HS-27A (cell line): ENCODE measurements around the gene CTPS1.

Experiments
- DNase-seq: peaks from one replicate; pipeline ENCODE4 v3.0.0-alpha.2; 2012; ENCODE audit warnings: low read depth, missing footprints

The CTPS1 gene

DNA sequence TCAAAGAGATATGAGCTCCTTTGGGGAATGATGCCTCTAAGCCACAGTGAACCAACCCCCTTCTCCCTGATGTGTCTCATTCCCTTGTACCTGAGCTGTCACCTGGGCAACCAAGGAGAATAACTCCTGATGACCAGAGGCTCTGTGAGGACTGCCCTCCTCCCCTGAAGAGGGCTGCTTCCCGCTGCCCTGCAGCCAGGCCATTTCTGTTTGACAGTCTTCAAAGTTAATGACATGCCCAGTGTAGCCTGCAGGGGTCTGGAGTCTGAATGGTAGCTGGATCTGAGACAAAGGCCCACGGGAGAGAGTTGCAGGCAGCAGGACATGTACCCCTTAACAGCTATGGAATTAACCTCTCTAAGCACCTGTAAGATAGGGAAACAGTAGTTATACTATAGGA, 45.5 kb downstream of the CTPS1 start:
- no peak for DNase-seq

DNA sequence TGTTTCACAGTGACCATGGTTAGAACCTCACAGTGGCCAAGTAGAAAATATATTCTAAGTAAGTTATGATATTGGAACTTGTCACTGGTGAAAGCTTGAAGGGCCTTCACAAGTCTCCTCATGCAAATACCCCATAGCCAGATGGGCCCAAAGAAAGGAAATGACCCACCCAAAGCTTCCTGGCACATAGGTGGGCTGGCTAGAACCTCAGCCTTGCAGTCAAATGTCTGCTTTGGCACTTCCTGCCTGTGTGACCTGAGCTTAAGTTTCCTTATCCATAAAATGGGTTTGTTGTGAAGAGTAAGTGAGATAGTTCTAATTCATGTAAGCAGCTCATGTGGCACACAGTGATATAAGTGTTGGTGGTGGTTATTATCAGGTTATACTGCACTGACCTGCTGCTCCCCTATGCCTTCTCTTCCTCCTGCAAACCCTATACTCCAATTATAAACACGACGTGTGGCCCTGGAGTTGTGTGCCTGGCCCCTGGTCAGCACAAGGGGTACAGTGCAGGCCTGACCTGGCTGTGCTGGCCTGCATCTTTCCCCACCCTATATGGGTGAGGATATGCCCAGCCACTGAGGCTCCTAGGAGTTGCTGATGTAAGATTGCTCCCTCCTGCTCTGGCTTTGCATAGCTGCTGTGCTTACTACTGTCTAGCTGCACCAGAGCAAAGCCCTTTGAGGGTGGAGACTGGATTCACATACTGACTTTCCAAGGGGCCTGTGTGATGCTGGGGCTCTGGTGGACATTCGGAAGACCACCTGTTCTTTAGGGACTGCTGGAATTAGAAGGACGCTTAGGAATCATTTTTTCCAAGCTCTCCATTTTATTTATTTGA, 46.7 kb downstream of the CTPS1 start:
- no peak for DNase-seq

DNA sequence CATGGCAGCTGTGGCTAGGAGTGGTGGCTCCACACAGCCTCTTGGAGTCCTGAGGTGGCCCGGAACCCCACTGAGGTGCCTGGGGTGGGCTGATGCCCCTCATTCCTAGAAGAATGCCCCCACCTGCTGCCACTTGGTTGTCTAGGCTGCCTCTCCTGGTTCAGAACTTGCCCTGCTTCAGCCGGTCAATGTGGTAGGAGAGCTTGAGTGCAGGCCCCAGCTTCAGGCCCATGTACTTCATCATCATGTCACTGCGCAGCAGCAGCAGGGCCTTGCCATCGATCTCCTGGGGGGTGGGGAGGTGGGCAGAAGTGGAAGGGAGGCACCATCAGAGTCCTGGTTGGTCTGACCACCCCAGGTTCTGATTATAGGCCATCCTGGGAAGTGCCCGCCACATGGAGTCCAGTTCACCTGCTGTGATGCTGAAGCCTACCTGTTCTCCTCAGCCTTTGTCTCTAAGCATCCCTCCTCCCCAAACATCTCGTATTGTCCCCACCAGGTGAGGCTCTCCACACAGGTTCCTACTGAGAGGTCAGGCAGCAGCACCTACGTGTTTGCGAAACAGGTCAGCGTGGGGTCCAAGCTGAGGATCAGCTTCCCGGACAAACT, 48.6 kb downstream of the CTPS1 start:
- no peak for DNase-seq

DNA sequence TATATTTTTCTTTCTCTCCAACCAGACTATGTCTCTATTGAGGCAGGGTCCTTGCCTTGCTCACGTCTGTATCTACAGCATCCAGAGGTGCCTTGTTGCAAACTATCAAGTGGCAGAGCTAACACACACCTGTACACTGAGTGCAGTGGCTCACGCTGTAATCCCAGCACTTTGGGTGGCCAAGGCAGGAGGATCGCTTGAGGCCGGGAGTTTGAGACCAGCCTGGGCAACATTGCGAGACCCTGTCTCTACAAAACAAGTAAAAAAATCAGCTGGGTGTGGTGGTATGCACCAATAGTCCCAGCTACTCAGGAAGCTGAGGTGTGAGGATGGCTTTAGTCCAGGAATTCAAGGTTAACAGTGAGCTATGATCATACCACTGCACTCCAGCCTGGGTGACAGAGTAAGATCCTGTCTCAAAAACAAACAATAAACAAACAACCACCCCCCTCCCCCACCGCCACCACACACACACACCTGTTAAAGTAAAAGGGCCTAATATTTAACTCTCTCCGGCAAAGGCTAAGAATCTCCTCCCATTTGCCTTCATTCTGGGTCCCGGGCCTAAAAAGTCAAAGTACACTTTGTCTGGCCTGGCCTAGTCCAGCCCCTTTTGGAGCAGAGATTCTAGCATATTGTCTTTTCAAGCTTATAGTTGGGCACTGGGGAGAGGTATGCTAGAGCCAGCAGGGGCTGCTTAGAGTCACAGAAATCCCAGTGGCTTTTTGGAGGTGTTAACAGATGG, 51.5 kb downstream of the CTPS1 start:
- no peak for DNase-seq

DNA sequence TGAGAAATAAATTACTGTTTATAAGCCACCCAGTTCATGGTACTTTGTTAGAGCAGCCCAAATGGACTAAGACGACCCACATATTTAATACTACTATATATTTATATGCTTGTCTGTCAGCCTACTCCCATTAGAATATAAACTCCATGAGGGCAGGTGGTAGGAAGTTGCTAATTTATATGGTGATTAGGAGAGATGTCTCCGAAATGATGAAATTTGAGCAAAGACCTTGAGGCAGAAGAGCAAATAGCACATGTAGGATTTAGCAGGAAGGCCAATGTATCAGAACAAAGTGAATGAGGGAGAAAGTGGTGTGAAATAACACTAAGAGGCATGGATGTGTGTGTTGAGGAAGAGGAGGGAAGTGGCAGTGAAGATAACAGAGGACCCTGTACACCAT, 52.7 kb downstream of the CTPS1 start:
- DNase-seq: no peak

DNA sequence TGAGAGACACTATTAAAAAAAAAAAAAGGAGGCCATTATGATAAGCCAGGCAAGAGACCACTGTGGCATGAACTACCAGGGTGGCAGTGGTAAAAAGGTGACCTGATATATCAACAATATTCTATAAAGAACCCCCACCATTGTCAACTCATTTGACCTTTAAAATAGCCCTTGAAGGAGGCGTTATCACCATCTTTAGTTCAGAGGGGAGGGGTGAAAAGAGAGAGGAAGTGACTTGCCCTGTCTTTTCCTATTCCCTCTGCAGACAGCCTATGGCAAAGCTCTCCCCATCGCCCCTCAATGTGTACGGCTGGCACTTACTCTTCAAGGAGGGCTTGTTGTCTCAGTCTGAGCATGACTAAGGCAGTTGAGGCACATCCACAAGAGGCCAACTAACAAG, 53.8 kb downstream of the CTPS1 start:
- DNase-seq: no peak

DNA sequence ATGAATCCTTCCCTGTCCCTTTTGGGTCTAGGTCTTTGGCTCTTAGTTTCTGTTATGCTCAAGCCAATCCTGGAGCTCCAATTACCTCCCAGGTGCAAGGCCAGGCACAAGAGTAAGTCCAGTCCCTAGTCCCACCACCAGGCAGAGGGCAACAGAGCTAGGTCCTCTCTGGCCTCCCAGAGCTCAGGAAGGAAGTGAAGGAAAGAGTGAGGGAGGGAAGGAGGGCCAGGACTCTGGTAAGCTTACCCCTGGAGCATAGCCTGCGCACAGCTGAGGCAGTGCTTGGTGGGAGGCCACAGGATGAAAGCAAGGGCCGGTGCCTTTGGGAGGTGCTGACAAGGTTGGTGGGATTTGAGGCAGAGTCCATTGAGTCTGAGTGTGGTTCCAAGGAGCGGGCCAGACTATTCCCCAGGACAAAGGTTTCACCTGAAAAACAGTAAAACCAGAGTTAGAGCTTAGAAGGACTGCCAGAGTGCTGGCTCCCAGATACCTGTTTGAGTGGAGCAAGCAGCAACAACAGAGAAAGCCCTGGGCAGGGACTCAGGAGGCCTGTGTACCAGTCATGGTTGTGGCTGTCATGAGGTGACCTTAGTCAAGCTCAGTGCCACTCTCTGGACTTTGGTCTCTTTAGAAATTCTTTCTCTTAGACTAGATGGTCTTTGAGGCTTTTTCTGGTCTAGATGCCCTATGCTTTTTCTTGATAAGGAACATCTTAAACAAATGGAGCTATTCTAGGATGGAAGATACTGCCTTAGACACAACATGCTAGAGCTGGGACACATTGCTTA, 57.8 kb downstream of the CTPS1 start:
- DNase-seq: no peak

DNA sequence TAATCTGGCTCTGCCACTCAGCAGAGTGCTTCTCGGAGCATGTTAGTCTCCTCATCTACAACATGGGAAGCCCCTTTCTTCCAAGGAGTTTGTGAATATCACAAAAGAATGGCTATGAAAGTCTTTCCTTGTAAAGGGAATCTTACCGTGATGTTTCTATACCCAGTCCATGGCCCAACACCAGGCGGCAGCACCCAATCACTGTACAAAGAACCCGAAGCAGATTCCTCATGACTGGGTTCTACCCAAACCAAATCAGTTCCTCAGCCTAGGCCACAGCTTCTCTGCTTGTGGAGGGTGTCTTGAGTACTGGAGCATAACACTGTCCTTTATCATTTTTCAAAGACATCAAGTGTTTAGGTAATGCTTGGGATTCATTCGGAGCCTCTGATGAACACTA, 58.6 kb downstream of the CTPS1 start:
- DNase-seq: no peak

DNA sequence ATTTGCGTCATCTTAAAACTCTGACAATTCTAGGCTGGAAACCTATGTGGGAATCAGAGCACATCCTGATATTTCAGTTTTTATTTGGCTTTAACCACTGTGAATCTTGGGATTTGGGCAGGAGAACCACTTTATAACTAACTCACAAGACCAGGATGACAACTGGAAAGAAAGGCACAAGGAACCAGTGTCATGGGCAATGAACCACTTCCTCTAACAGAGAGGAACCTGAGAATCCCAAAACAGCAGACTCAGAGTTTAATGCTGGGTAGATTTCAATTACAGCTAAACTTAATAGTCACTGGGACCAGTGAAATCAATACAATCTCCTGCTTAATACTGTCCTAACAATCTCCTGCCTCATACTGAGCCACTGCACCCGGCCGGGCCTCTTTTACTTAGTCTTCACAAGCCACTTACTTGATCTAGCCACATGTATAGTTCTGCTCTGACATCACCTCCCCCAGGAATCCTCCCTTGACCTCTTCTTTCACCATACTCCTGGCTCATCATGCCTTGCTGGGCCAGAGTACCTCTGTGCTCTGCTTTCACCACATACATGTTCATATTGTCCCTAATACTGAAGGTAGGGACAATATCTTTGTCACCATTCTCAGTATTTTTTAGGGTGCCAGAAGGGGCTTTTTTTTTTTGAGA, 62.2 kb downstream of the CTPS1 start:
- DNase-seq: no peak

DNA sequence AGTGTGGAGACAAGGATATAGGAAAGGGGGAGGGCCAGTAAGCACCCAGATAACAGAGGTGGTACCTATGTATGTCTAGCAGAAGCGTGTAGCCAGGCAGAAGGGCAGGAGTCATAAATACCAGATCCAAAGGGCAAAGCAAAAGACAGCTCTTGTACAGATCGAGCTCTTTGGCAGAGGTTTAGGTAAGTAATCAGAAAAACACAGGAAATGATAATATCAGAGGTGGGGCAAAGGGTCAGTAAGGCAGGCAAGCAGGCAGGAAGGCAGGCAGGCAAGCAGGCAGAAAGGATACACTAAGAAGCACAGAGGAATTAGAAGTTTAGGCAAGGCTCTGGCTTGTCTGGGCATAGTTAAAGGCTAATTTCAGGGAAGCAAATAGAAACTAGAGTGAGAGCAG, 64.7 kb downstream of the CTPS1 start:
- no peak for DNase-seq

DNA sequence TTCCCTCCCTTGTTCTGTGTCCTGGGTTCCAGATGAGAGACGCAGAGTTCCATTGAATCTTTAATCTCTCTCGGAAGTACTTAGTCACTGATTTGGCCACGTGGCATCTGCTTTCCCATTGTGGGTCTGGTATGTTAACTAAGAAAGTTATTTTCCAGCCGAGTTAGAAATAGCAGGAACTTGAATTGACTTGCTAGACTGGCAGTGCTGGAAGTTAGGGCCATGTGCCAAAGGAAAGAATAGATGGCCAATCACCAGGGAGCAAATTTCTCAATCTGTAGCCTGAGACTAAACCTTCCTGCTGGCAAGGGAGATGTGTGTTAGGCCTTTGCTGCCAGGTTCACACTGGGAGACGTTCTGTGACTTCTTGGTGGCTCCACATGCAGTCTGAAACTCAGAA, 66.2 kb downstream of the CTPS1 start:
- no peak for DNase-seq

DNA sequence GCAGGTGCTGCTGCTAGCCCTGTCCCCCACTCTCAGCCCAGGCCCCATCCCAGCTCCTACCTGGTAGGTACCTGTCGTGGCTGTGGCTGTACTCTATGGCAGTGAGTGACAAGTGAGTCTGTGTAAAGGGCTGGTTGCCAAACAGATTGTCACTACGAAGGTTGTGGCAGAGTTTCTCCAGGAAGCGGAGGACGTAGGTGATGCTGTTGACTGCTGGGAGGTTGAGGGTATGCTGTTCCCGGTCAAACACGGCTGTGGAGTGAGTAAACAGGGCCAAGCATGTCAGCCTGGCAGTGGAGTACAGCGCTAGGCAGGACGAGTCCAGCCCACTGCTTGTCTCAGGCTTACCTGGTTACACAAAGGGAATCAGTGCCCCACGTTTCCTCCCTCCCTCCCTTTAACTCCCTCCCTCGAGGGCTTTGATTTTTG, 66.9 kb downstream of the CTPS1 start:
- DNase-seq: no peak

DNA sequence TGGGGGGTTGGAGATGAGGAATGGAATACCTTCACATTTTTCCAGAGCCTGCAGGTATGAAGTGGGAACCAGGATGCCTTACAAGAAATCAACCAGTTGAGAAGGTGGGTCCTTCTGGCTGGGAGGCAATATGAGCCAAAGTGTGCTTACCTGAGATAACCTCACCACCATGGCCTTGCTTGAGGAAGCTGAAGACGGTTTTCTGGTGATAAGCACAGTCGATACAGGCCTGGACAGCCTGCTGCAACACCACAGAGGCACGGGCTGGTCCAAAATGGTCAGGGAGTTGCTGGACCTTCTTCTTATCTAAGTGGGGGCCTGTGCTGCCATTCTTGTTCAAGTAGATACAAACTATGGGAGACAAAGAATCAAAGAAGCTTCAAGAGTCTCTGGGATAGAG, 69.0 kb downstream of the CTPS1 start:
- DNase-seq: no peak

DNA sequence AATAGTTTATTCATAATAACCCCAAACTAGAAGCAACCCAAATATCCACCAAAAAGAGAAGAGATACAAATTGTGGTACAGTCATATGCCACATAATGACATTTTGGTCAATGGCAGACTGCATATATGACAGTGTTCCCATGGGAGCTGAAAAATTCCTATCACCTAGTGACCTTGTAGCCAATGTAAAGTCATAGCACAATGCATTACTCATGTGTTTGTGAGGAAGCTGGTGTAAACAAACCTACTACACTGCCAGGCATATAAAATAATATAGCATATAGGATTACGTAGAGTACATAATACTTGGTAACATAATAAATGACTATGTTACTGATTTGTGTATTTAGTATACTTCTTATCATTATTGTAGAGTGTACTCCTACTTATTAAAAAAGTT, 71.5 kb downstream of the CTPS1 start:
- no peak for DNase-seq

DNA sequence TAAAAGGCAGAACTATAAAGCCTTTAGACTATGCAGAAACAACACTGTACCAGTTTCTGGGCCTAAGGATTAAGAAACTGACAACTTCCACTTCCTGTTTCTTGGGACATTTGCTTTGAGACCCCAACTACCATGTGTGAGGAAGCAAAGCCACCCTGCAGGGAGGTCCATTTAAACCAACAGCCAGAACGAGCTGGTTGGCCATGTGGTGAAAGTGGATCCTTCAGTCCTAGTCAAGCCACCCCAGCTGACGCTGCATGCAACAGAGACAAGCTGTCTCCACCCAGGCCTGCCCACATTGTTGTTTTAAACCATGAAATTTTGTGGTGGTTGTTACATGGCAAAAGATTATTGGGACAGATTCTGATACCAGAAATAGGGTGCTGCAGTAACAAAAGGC, 73.8 kb downstream of the CTPS1 start:
- no peak for DNase-seq

DNA sequence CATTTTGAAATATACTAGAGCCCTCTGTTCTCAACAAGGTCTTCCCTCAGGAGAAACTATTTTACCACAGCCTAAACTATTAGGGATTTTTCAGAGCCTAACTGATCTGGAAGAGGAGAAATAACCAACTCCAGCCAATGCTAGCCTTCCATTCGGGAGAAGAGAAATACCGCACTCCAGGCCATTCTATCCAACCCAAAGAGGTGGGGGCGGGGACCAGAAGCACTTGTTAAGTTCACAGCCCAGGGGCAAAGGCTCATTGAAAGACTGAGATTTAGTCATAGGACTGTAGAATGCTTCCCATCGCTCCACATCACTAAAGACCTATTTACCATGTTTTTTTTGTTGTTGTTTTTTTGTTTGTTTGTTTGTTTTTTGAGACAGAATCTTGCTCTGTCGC, 77.4 kb downstream of the CTPS1 start:
- no peak for DNase-seq
